LoVo (cell line): ENCODE data around the gene DRAXIN.
A peak's percentile ranks its signal among the peaks of the same experiment; 100 is the strongest.

Experiments used
- DNase-seq: peaks from one replicate; pipeline ENCODE4 v3.0.0-alpha.2; 2016; ENCODE audit warnings: low spot score

DRAXIN gene

GRCh38 chr1:11708554-11709350, 17.2 kb downstream of the DRAXIN start:
- DNase-seq: no peak

- DNase-seq: no peak
Observed at GRCh38 chr1:11711490-11711889, 20.0 kb downstream of the DRAXIN start.

GRCh38 chr1:11712285-11712684, 20.8 kb downstream of the DRAXIN start:
- no peak for DNase-seq

GRCh38 chr1:11713095-11713494, 21.6 kb downstream of the DRAXIN start:
- DNase-seq: no peak

- DNase-seq: no peak
Observed at GRCh38 chr1:11714831-11715575, 23.5 kb downstream of the DRAXIN start.

GRCh38 chr1:11719313-11720032, 28.0 kb downstream of the DRAXIN start:
- DNase-seq: peak; percentile 50

- DNase-seq: no peak
Observed at GRCh38 chr1:11720033-11720376, 28.5 kb downstream of the DRAXIN start.

GRCh38 chr1:11720525-11720924, 29.0 kb downstream of the DRAXIN start:
- DNase-seq: no peak

- DNase-seq: peak; percentile 20
Observed at GRCh38 chr1:11721311-11721710, 29.8 kb downstream of the DRAXIN start.

GRCh38 chr1:11722538-11722937, 31.0 kb downstream of the DRAXIN start:
- DNase-seq: no peak

GRCh38 chr1:11725616-11726015, 34.1 kb downstream of the DRAXIN start:
- DNase-seq: no peak

- DNase-seq: no peak
Observed at GRCh38 chr1:11727119-11727518, 35.6 kb downstream of the DRAXIN start.

- DNase-seq: no peak
Observed at GRCh38 chr1:11728126-11728806, 36.8 kb downstream of the DRAXIN start.

- no peak for DNase-seq
Observed at GRCh38 chr1:11729155-11729497, 37.6 kb downstream of the DRAXIN start.

GRCh38 chr1:11729498-11730428, 38.3 kb downstream of the DRAXIN start:
- no peak for DNase-seq

- no peak for DNase-seq
Observed at GRCh38 chr1:11730429-11730891, 39.0 kb downstream of the DRAXIN start.

GRCh38 chr1:11731691-11732283, 40.3 kb downstream of the DRAXIN start:
- DNase-seq: peak; percentile 17

- DNase-seq: no peak
Observed at GRCh38 chr1:11733306-11733705, 41.8 kb downstream of the DRAXIN start.

GRCh38 chr1:11735531-11735853, 44.0 kb downstream of the DRAXIN start:
- DNase-seq: no peak

- DNase-seq: peak; percentile 91
Observed at GRCh38 chr1:11735854-11736745, 44.6 kb downstream of the DRAXIN start, which contains the start of gene AGTRAP. TSS of gene AGTRAP (plus strand) at chr1:11736136. CDS start at chr1:11736209, 73 bp downstream.
